ENCODE results near the gene RASA1. TPM values are rescaled to one million over a fixed set of nuclear protein-coding genes. Genes with fewer than 3 reads are reported as not detected.

Gene RASA1
- total and polyA plus RNA-seq, 9 of the 15 experiments (the other 6 are each of a cell fraction or from before 2014, with no cell fraction given): 3.2 to 17.3 (median 9.2) TPM

DNA sequence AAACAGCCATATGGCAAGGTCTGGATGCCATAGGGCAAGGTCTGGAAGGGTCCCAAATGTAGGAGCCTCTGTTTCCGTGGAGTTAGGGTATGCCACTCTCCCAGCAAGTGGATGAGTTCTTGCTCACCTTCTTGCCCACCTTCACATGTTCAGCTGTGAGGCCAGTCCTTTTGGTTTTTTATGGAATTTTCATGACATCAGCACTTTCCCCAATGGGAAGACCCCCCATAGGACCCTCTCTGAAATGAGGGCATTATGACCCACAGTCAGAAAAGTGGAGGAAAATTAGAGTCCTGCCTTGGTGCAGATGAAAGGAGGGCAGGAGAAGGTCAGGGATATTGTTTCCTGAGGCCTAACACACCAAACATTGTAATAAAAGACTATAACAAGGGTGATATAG is 53.9 kb downstream of the RASA1 start:
- WGBS (ENCODE audit: insufficient coverage, low coverage, missing lambda C conversion rate): 89% methylated on average over 1 of the region's 1 CpG

More for the DNA sequence above, 53.9 kb downstream of the RASA1 start:
- Histone ChIP-seq H3K4me1 (replicated peaks in 1 of 2; ENCODE audit: control insufficient read depth in 2 of 2, insufficient read depth in 2 of 2, low read length in 2 of 2) (peaks cover 0 to 8% of the 10 kb centered on the region in 2 experiments; a peak in 1 of 5 replicates), H3K9ac (ENCODE audit: insufficient read depth in 1 of 2, low read depth in 2 of 2, low read length in 2 of 2) (no peak overlapping the region), H2AFZ (ENCODE audit: low read depth, low read length) (no peak overlapping the region), H3K4me3 (no peak overlapping the region), H4K20me1 (replicated peaks; ENCODE audit: control insufficient read depth, insufficient read depth, low read length) (no peaks in the 10 kb centered on the region), H3K27me3 (ENCODE audit: control insufficient read depth in 2 of 2, insufficient read depth in 2 of 2, low read length in 2 of 2) (no peaks in the 10 kb centered on the region), H3K9me1 (ENCODE audit: control insufficient read depth, insufficient read depth, low read length) (no peaks in the 10 kb centered on the region), H3K36me3 (ENCODE audit: control insufficient read depth, insufficient read depth, low read length) (no peaks in the 10 kb centered on the region; the same call in 2 of the 3 replicates), H3K9me3 (replicated peaks; ENCODE audit: control insufficient read depth, insufficient read depth, low read depth, low read length) (peaks cover 2% of the 10 kb centered on the region; the same call in 1 of the 2 replicates), H3K4me2 (ENCODE audit: insufficient read depth, low read length) (no peak overlapping the region), H3K79me2 (ENCODE audit: control insufficient read depth, insufficient read depth, low read length) (peaks cover 7% of the 10 kb centered on the region; the same call in 2 of the 3 replicates), H3K27ac (ENCODE audit: extremely low read depth, low read depth, low read length) (no peak overlapping the region)
- ATAC-seq: no peak
- FAIRE-seq: no peak
- no peak for DNase-seq (ENCODE audit: extremely low read depth in 1 of 4, low spot score in 3 of 4)
- TF ChIP-seq, protein P1, sequence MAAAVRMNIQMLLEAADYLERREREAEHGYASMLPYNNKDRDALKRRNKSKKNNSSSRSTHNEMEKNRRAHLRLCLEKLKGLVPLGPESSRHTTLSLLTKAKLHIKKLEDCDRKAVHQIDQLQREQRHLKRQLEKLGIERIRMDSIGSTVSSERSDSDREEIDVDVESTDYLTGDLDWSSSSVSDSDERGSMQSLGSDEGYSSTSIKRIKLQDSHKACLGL (CRISPR knock-in tag; IDR thresholded peaks at IDR 0.05; ENCODE audit: borderline replicate concordance, poor library complexity, severe bottlenecking): no peak
- peak; percentile 21; the same call in 1 of the 2 replicates for TF ChIP-seq C11orf30 (IDR thresholded peaks at IDR 0.05; ENCODE audit: low read depth)
- TF ChIP-seq RUNX1 (IDR thresholded peaks at IDR 0.05; ENCODE audit: low read depth): no peak
- 0 out of 2 replicates have a peak, but pooled peaks have one; percentile 8 for TF ChIP-seq MAFG (tag; conservative IDR thresholded peaks at IDR 0.05)
- TF ChIP-seq MAFK (IDR thresholded peaks at IDR 0.05; ENCODE audit: low read length): peak; percentile 45; the same call in 1 of the 2 replicates
- TF ChIP-seq SIN3B (IDR thresholded peaks at IDR 0.05; ENCODE audit: low read depth): no peak
- no peak for TF ChIP-seq ESRRB (CRISPR knock-in tag; IDR thresholded peaks at IDR 0.05; ENCODE audit: borderline replicate concordance)
- TF ChIP-seq BRF1 (IDR thresholded peaks at IDR 0.05; ENCODE audit: borderline replicate concordance, extremely low read depth, insufficient read length): no peak
- no peak for TF ChIP-seq POLR3G (IDR thresholded peaks at IDR 0.05; ENCODE audit: extremely low read depth, insufficient read length, insufficient replicate concordance)
- TF ChIP-seq PTBP1 (IDR thresholded peaks at IDR 0.05; ENCODE audit: low read depth, low read length): no peak
- TF ChIP-seq ZC3H11A (IDR thresholded peaks at IDR 0.05; ENCODE audit: low read depth, low read length): no peak
- TF ChIP-seq, protein P2, sequence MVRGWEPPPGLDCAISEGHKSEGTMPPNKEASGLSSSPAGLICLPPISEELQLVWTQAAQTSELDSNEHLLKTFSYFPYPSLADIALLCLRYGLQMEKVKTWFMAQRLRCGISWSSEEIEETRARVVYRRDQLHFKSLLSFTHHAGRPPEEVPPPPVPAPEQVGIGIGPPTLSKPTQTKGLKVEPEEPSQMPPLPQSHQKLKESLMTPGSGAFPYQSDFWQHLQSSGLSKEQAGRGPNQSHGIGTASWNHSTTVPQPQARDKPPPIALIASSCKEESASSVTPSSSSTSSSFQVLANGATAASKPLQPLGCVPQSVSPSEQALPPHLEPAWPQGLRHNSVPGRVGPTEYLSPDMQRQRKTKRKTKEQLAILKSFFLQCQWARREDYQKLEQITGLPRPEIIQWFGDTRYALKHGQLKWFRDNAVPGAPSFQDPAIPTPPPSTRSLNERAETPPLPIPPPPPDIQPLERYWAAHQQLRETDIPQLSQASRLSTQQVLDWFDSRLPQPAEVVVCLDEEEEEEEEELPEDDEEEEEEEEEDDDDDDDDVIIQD (CRISPR knock-in tag; IDR thresholded peaks at IDR 0.05): no peak
- TF ChIP-seq ZNF316 (IDR thresholded peaks at IDR 0.05): peak; percentile 20; the same call in 1 of the 2 replicates
- TF ChIP-seq NRF1 (conservative IDR thresholded peaks at IDR 0.05 in 1 of 2, IDR thresholded peaks at IDR 0.05 in 1 of 2): no peak
- TF ChIP-seq PCBP1 (IDR thresholded peaks at IDR 0.05; ENCODE audit: low read depth, low read length, poor library complexity, severe bottlenecking): no peak
- TF ChIP-seq STAT5A (IDR thresholded peaks at IDR 0.05; ENCODE audit: borderline replicate concordance, low read length): no peak
- TF ChIP-seq, protein P3, sequence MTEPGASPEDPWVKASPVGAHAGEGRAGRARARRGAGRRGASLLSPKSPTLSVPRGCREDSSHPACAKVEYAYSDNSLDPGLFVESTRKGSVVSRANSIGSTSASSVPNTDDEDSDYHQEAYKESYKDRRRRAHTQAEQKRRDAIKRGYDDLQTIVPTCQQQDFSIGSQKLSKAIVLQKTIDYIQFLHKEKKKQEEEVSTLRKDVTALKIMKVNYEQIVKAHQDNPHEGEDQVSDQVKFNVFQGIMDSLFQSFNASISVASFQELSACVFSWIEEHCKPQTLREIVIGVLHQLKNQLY (CRISPR knock-in tag; conservative IDR thresholded peaks at IDR 0.05): no peak
- no peak for TF ChIP-seq CBFA2T2 (conservative IDR thresholded peaks at IDR 0.05)
- TF ChIP-seq RBM14 (IDR thresholded peaks at IDR 0.05; ENCODE audit: borderline replicate concordance, insufficient read depth, low read depth, low read length): no peak
- peak; percentile 55 for TF ChIP-seq MAFF (IDR thresholded peaks at IDR 0.05; ENCODE audit: low read length)
- intact Hi-C loops (cut with micrococcal nuclease): no loop called here
- CTCF ChIA-PET (ENCODE audit: low intra/inter-chr PET ratio): no interaction called here
- in situ Hi-C loops (cut with MboI): no loop called here
- POLR2A ChIA-PET: no interaction called here
- no TSS peak for BruUV-seq (replicated peaks)

Data from K562 (cell line).